Fibroblast of lung (primary cell): ENCODE data around the gene CPT1A. TPM values are rescaled to one million over a fixed set of nuclear protein-coding genes. Genes with fewer than 3 reads are reported as not detected.

Experiments
- DNase-seq, 2 donors: peaks; one replicate each; pipeline versions ENCODE4 v3.0.0 to v3.0.0-alpha.2; 2010; ENCODE audit warnings: low read depth in 2 of 2
- H2AFZ ChIP-seq: 2 replicates; pipeline ENCODE4 v1.5.1; 2012; ENCODE audit warnings: low read length, control low read depth, inconsistent platforms
- H3K27ac ChIP-seq: 2 replicates; pipeline ENCODE4 v1.5.1; 2011; ENCODE audit warnings: low read length, control low read depth; ENCODE audit not compliant: insufficient read depth
- H3K27me3 ChIP-seq: 2 replicates; pipeline ENCODE4 v1.5.1; 2011; ENCODE audit warnings: mild to moderate bottlenecking, low read length; ENCODE audit not compliant: control insufficient read depth, insufficient read depth
- H3K36me3 ChIP-seq: 2 replicates; pipeline ENCODE4 v1.5.1; 2011; ENCODE audit warnings: low read length; ENCODE audit not compliant: control insufficient read depth, insufficient read depth
- H3K4me1 ChIP-seq: 2 replicates; pipeline ENCODE4 v1.5.1; 2011; ENCODE audit warnings: low read length; ENCODE audit not compliant: control insufficient read depth, insufficient read depth; ENCODE audit errors: extremely low read depth
- H3K4me2 ChIP-seq: 2 replicates; pipeline ENCODE4 v1.5.1; 2011; ENCODE audit warnings: low read length, control low read depth; ENCODE audit not compliant: insufficient read depth; ENCODE audit errors: extremely low read depth
- H3K4me3 ChIP-seq, 4 experiments: fragments of 200-600 bp in 1 of 4; sonication (generic) in 1 of 4; replicated peaks in 1 of 4; 2 replicates each; pipeline ENCODE4 v1.5.1; 2011 to 2016; ENCODE audit warnings: low read length in 4 of 4, low read depth in 3 of 4, mild to moderate bottlenecking in 3 of 4, control low read depth in 2 of 4, inconsistent platforms in 1 of 4, mixed read lengths in 1 of 4; ENCODE audit not compliant: insufficient read depth in 1 of 4; ENCODE audit errors: control extremely low read depth in 1 of 4
- H3K79me2 ChIP-seq: 2 replicates; pipeline ENCODE4 v1.5.1; 2012; ENCODE audit warnings: mild to moderate bottlenecking, low read length, inconsistent platforms; ENCODE audit not compliant: control insufficient read depth, insufficient read depth
- H3K9ac ChIP-seq: 2 replicates; pipeline ENCODE4 v1.5.1; 2011; ENCODE audit warnings: mild to moderate bottlenecking, low read length, control low read depth; ENCODE audit not compliant: insufficient read depth
- H3K9me3 ChIP-seq: 2 replicates; pipeline ENCODE4 v1.5.1; 2012; ENCODE audit warnings: low read depth, low read length; ENCODE audit not compliant: control insufficient read depth, insufficient read depth
- H4K20me1 ChIP-seq: 2 replicates; pipeline ENCODE4 v1.5.1; 2011; ENCODE audit warnings: low read length; ENCODE audit not compliant: control insufficient read depth, insufficient read depth; ENCODE audit errors: extremely low read depth
- CTCF ChIP-seq, 2 donors: IDR thresholded peaks in 1 of 2; conservative IDR thresholded peaks in 1 of 2; 1 replicate in 1 of 2; 2 replicates in 1 of 2; pipeline ENCODE4 v1.5.1; 2011 to 2012; ENCODE audit warnings: low read length in 2 of 2, control low read depth in 1 of 2, inconsistent platforms in 1 of 2, low read depth in 1 of 2, mild to moderate bottlenecking in 1 of 2
- EZH2 ChIP-seq: IDR thresholded peaks from 2 replicates; pipeline ENCODE4 v1.5.1; 2012; ENCODE audit warnings: low read length, control low read depth, mild to moderate bottlenecking; ENCODE audit errors: missing control alignments
- polyA plus RNA-seq, 2 donors: library from polyadenylated mRNA; depleted of rRNA in 1 of 2; stranded (reverse) in 1 of 2; unstranded in 1 of 2; fragments of >200 nt; gene quantifications; 2 replicates each; pipeline ENCODE4 v1.2.1, GENCODE V29; 2011 to 2012; ENCODE audit warnings: missing spikeins in 1 of 2
- total RNA-seq: library from RNA; depleted of rRNA; stranded (reverse); fragments of >200 nt; gene quantifications from 2 replicates; pipeline ENCODE4 v1.2.1, GENCODE V29; 2014

CPT1A gene
- total and polyA plus RNA-seq, 2 donors (not counting 1 experiment from before 2014, with no cell fraction given), result 29.5 to 45.2 TPM

DNA sequence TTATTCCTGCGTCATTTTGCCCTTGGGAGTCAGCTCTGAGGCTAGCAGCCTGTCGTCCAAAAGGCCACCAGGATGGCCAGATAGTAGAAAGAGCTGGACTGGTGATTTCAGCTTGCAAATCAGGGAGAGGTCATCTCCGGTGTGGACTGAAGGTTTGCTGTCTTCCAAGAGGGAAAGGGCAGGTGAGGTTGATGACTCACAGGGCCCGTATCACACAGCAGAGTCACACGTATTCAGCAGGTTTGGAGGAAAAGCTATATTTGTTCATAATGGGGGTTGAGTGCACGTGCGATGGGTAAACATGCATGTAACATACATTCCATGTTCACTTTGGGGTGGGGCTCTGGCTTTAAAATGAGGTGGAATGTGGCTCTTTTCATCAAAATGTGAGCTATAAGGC lies 36.3 kb upstream of the CPT1A start:
- H3K4me1 ChIP-seq, result no peaks in the 10 kb centered on the region
- H3K9ac ChIP-seq, result no peak overlapping the region
- no peak overlapping the region for H2AFZ ChIP-seq
- H3K4me2 ChIP-seq, result no peak overlapping the region
- no peaks in the 10 kb centered on the region for H4K20me1 ChIP-seq
- H3K9me3 ChIP-seq, result no peaks in the 10 kb centered on the region
- TF ChIP-seq EZH2, result no peak
- no peak for TF ChIP-seq CTCF (conservative IDR thresholded peaks at IDR 0.05 in 1 of 2, IDR thresholded peaks at IDR 0.05 in 1 of 2; ENCODE audit: low read depth in 1 of 2, low read length in 2 of 2)
- no peak for DNase-seq
- no peaks in the 10 kb centered on the region for H3K27me3 ChIP-seq
- H3K36me3 ChIP-seq, result no peaks in the 10 kb centered on the region
- no peaks in the 10 kb centered on the region for H3K79me2 ChIP-seq
- no peak overlapping the region for H3K4me3 ChIP-seq
- no peak overlapping the region for H3K27ac ChIP-seq

DNA sequence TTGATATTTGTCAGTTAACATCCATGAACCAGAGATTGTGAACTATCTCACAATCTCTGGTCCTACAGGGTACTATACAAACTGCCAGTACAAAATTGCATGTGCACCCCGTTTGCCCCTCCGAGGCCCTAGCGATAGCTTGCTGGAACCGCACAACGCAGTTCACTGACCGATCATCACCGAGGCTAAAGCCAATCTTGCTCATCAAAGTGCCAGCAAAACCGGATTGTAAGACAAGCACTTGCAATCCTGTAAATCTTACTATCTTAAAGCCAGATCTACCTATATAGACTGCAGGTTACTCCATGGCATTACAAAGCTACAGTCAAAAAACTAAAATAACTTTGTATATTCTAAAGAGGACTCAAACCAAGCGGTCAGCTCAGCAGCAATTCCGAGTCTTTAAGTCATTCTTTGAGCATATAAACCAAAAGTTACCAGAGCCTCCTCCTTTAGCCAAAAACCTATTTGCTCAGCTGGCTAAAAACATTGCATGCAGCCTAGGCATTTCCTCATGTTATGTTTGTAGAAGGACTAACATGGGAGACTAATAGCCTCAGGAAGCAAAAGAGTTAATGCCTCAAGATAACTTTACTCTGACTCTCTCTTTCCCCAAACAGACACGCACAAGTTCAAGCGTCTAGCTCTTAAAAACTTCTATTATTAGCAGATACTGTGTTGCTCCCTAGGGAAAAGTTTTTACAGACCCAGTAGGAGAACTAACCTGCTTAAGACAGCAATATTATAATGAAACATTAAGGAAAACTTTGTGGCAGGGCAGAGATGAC lies 30.7 kb upstream of the CPT1A start:
- H3K4me3 ChIP-seq, result no peak overlapping the region
- no peak overlapping the region for H3K9ac ChIP-seq
- no peaks in the 10 kb centered on the region for H3K79me2 ChIP-seq
- H3K36me3 ChIP-seq, result no peaks in the 10 kb centered on the region
- no peaks in the 10 kb centered on the region for H3K4me1 ChIP-seq
- peak in 1 of 2 donors; percentile 37 for DNase-seq
- TF ChIP-seq CTCF (conservative IDR thresholded peaks at IDR 0.05 in 1 of 2, IDR thresholded peaks at IDR 0.05 in 1 of 2; ENCODE audit: low read depth in 1 of 2, low read length in 2 of 2) (no peak), EZH2 (no peak)
- H3K27me3 ChIP-seq, result peaks cover 10% of the 10 kb centered on the region
- no peaks in the 10 kb centered on the region for H4K20me1 ChIP-seq
- no peak overlapping the region for H3K4me2 ChIP-seq
- no peak overlapping the region for H3K27ac ChIP-seq
- H2AFZ ChIP-seq, result no peak overlapping the region
- H3K9me3 ChIP-seq, result no peaks in the 10 kb centered on the region

DNA sequence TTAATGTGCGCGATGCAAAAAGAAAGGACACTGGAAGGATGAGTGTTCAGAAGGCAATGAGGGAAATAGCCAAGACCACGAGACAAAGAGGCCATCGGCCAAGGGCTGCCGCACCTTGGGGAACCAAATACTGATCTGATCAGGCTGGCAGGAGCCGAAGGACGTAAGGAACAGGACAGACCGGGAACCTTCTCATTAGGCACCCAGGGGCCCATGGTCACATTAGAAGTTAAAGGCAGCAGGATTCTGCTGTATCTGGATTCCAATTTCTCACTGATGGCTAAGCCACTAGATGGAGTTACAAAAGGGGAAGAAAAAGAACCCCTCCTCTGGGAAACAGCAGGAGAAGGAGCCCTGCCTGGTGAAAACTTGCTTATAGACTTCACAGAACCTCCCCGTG lies 28.8 kb upstream of the CPT1A start:
- Histone ChIP-seq H3K9ac (no peak overlapping the region), H3K27me3 (peaks cover 10% of the 10 kb centered on the region), H3K4me3 (peak overlapping the region in 2 of 4 experiments; percentile 8 to 47), H3K4me1 (no peaks in the 10 kb centered on the region), H3K9me3 (no peaks in the 10 kb centered on the region), H3K4me2 (peak overlapping the region; percentile 71), H2AFZ (no peak overlapping the region), H3K36me3 (no peaks in the 10 kb centered on the region), H3K27ac (no peak overlapping the region), H4K20me1 (no peaks in the 10 kb centered on the region), H3K79me2 (no peaks in the 10 kb centered on the region)
- no peak for TF ChIP-seq EZH2
- TF ChIP-seq CTCF (conservative IDR thresholded peaks at IDR 0.05 in 1 of 2, IDR thresholded peaks at IDR 0.05 in 1 of 2; ENCODE audit: low read depth in 1 of 2, low read length in 2 of 2), result peak in 1 of 2 donors; percentile 11
- DNase-seq, result peak in 1 of 2 donors; percentile 15
